Measurements from ENCODE around the gene SERPINB2. TPM values are rescaled to one million over a fixed set of nuclear protein-coding genes. Genes with fewer than 3 reads are reported as not detected.

Gene SERPINB2
- total RNA-seq, 1 donor from 2014 or later: 1.7 TPM

- no peak overlapping the region for H2AFZ ChIP-seq (ENCODE audit: low read depth, low read length)
- H3K9me3 ChIP-seq (ENCODE audit: insufficient read depth, low read depth, low read length): no peaks in the 10 kb centered on the region
- no peaks in the 10 kb centered on the region for H3K27me3 Mint-ChIP-seq (ENCODE audit: low read depth, unreplicated experiment)
- FAIRE-seq (peak; percentile 94), DNase-seq (ENCODE audit: low read depth) (peak; percentile 7)
- no peak overlapping the region for H3K9ac ChIP-seq (ENCODE audit: low read length)
- no peaks in the 10 kb centered on the region for H4K20me1 ChIP-seq (ENCODE audit: insufficient read depth, low read length)
- H3K27me3 ChIP-seq (ENCODE audit: insufficient read depth, low read length): no peaks in the 10 kb centered on the region
- H3K79me2 ChIP-seq (ENCODE audit: insufficient read depth, low read length): no peaks in the 10 kb centered on the region
- H3K4me3 ChIP-seq (ENCODE audit: insufficient read depth, low read depth, low read length): no peak overlapping the region
- H3K36me3 ChIP-seq (ENCODE audit: insufficient read depth, low read length): no peaks in the 10 kb centered on the region
- TF ChIP-seq EZH2 (IDR thresholded peaks at IDR 0.05; ENCODE audit: insufficient read depth, low read length): no peak
- TF ChIP-seq CTCF (IDR thresholded peaks at IDR 0.05; ENCODE audit: insufficient read depth, low read depth, low read length): peak; percentile 58
- H3K9me3 Mint-ChIP-seq (ENCODE audit: unreplicated experiment): no peaks in the 10 kb centered on the region
- H3K27ac ChIP-seq (ENCODE audit: low read depth, low read length): no peak overlapping the region
- no peaks in the 10 kb centered on the region for H3K4me1 ChIP-seq (ENCODE audit: insufficient read depth, low read length)
- no peak overlapping the region for H3K27ac Mint-ChIP-seq (ENCODE audit: unreplicated experiment)
- H3K4me2 ChIP-seq (ENCODE audit: low read length): no peak overlapping the region
- no peaks in the 10 kb centered on the region for H3K4me1 Mint-ChIP-seq (ENCODE audit: low read depth, unreplicated experiment)
- no peak overlapping the region for H3K4me3 Mint-ChIP-seq (ENCODE audit: unreplicated experiment)
- no peaks in the 10 kb centered on the region for H3K36me3 Mint-ChIP-seq (ENCODE audit: low read depth, unreplicated experiment)
These were observed 43.3 kb upstream of the SERPINB2 start for GRCh38 chr18:63844254-63844653.

GRCh38 chr18:63848159-63848558 is 39.3 kb upstream of the SERPINB2 start:
- Mint-ChIP-seq H3K27me3 (ENCODE audit: low read depth, unreplicated experiment) (no peaks in the 10 kb centered on the region), H3K4me3 (ENCODE audit: unreplicated experiment) (no peak overlapping the region), H3K36me3 (ENCODE audit: low read depth, unreplicated experiment) (no peaks in the 10 kb centered on the region), H3K4me1 (ENCODE audit: low read depth, unreplicated experiment) (no peaks in the 10 kb centered on the region), H3K27ac (ENCODE audit: unreplicated experiment) (no peak overlapping the region), H3K9me3 (ENCODE audit: unreplicated experiment) (no peaks in the 10 kb centered on the region)
- Histone ChIP-seq H3K79me2 (ENCODE audit: insufficient read depth, low read length) (no peaks in the 10 kb centered on the region), H3K27me3 (ENCODE audit: insufficient read depth, low read length) (no peaks in the 10 kb centered on the region), H3K9ac (ENCODE audit: low read length) (no peak overlapping the region), H3K27ac (ENCODE audit: low read depth, low read length) (no peak overlapping the region), H3K4me1 (ENCODE audit: insufficient read depth, low read length) (no peaks in the 10 kb centered on the region), H3K36me3 (ENCODE audit: insufficient read depth, low read length) (no peaks in the 10 kb centered on the region), H4K20me1 (ENCODE audit: insufficient read depth, low read length) (no peaks in the 10 kb centered on the region), H3K4me2 (ENCODE audit: low read length) (no peak overlapping the region), H3K4me3 (ENCODE audit: insufficient read depth, low read depth, low read length) (no peak overlapping the region), H2AFZ (ENCODE audit: low read depth, low read length) (no peak overlapping the region), H3K9me3 (ENCODE audit: insufficient read depth, low read depth, low read length) (no peaks in the 10 kb centered on the region)
- FAIRE-seq (peak; percentile 85), DNase-seq (ENCODE audit: low read depth) (peak; percentile 36)
- TF ChIP-seq EZH2 (IDR thresholded peaks at IDR 0.05; ENCODE audit: insufficient read depth, low read length) (no peak), CTCF (IDR thresholded peaks at IDR 0.05; ENCODE audit: insufficient read depth, low read depth, low read length) (peak; percentile 76)

- Histone ChIP-seq H3K4me3 (ENCODE audit: insufficient read depth, low read depth, low read length) (no peak overlapping the region), H3K27ac (ENCODE audit: low read depth, low read length) (no peak overlapping the region), H3K79me2 (ENCODE audit: insufficient read depth, low read length) (no peaks in the 10 kb centered on the region), H3K9ac (ENCODE audit: low read length) (no peak overlapping the region), H3K4me2 (ENCODE audit: low read length) (no peak overlapping the region), H3K4me1 (ENCODE audit: insufficient read depth, low read length) (no peaks in the 10 kb centered on the region), H2AFZ (ENCODE audit: low read depth, low read length) (no peak overlapping the region), H4K20me1 (ENCODE audit: insufficient read depth, low read length) (no peaks in the 10 kb centered on the region), H3K36me3 (ENCODE audit: insufficient read depth, low read length) (no peaks in the 10 kb centered on the region), H3K27me3 (ENCODE audit: insufficient read depth, low read length) (no peaks in the 10 kb centered on the region), H3K9me3 (ENCODE audit: insufficient read depth, low read depth, low read length) (no peaks in the 10 kb centered on the region)
- H3K4me1 Mint-ChIP-seq (ENCODE audit: low read depth, unreplicated experiment): no peaks in the 10 kb centered on the region
- no peak overlapping the region for H3K4me3 Mint-ChIP-seq (ENCODE audit: unreplicated experiment)
- no peaks in the 10 kb centered on the region for H3K27me3 Mint-ChIP-seq (ENCODE audit: low read depth, unreplicated experiment)
- peaks cover 3% of the 10 kb centered on the region for H3K9me3 Mint-ChIP-seq (ENCODE audit: unreplicated experiment)
- no peak for TF ChIP-seq EZH2 (IDR thresholded peaks at IDR 0.05; ENCODE audit: insufficient read depth, low read length)
- peak; percentile 48 for TF ChIP-seq CTCF (IDR thresholded peaks at IDR 0.05; ENCODE audit: insufficient read depth, low read depth, low read length)
- H3K27ac Mint-ChIP-seq (ENCODE audit: unreplicated experiment): no peak overlapping the region
- FAIRE-seq (no peak), DNase-seq (ENCODE audit: low read depth) (no peak)
- H3K36me3 Mint-ChIP-seq (ENCODE audit: low read depth, unreplicated experiment): no peaks in the 10 kb centered on the region
These were observed 37.5 kb upstream of the SERPINB2 start for GRCh38 chr18:63850020-63850419.

Measured in astrocyte (in vitro differentiated cells and primary cell).